HUES48 (cell line): ENCODE data around the gene TWF2.
A peak's percentile ranks its signal among the peaks of the same experiment; 100 is the strongest.
"Not testable (repeated sequence)": the region's sequence is repeated elsewhere in the genome, so short reads cannot be mapped to it uniquely, and the experiment has no call there.

ENCODE experiments used
- H3K27ac ChIP-seq: one replicate; pipeline ENCODE4 v1.7.0; 2013; ENCODE audit warnings: low read depth, low read length, inconsistent platforms
- H3K27me3 ChIP-seq: 2 replicates; pipeline ENCODE4 v1.6.1; 2013; ENCODE audit warnings: mild to moderate bottlenecking, low read length; ENCODE audit not compliant: control insufficient read depth, insufficient read depth
- H3K36me3 ChIP-seq: 2 replicates; pipeline ENCODE4 v1.6.1; 2013; ENCODE audit warnings: low read length; ENCODE audit not compliant: control insufficient read depth, insufficient read depth
- H3K4me1 ChIP-seq: 2 replicates; pipeline ENCODE4 v1.6.1; 2013; ENCODE audit warnings: mild to moderate bottlenecking, low read length; ENCODE audit not compliant: control insufficient read depth, insufficient read depth
- H3K4me3 ChIP-seq: 2 replicates; pipeline ENCODE4 v1.5.1; 2013; ENCODE audit warnings: mild to moderate bottlenecking, low read depth, low read length
- H3K9ac ChIP-seq: 2 replicates; pipeline ENCODE4 v1.6.1; 2013; ENCODE audit warnings: mild to moderate bottlenecking, low read depth, low read length, moderate library complexity
- H3K9me3 ChIP-seq: 2 replicates; pipeline ENCODE4 v1.6.1; 2013; ENCODE audit warnings: low read length; ENCODE audit not compliant: control insufficient read depth, insufficient read depth

The TWF2 gene

GRCh38 chr3:52277071-52277964, 38.4 kb upstream of the TWF2 start:
- no peaks in the 10 kb centered on the region for H3K9me3 ChIP-seq
- 0 out of 2 replicates have a peak, but pooled peaks cover 8% of the 10 kb centered on the region for H3K4me1 ChIP-seq
- H3K4me3 ChIP-seq: peak overlapping the region; percentile 100
- H3K9ac ChIP-seq: peak overlapping the region; percentile 99
- peak overlapping the region; percentile 94 for H3K27ac ChIP-seq
- H3K27me3 ChIP-seq: no peaks in the 10 kb centered on the region
- peaks cover 27% of the 10 kb centered on the region for H3K36me3 ChIP-seq

- H3K27me3 ChIP-seq, H3K27ac ChIP-seq, H3K4me3 ChIP-seq, H3K9me3 ChIP-seq, H3K9ac ChIP-seq, H3K4me1 ChIP-seq: not testable (repeated sequence)
- H3K36me3 ChIP-seq: peaks cover 40% of the 10 kb centered on the region
These were observed 35.8 kb upstream of the TWF2 start for GRCh38 chr3:52274781-52275180.

GRCh38 chr3:52272831-52273230, 33.9 kb upstream of the TWF2 start:
- no peaks in the 10 kb centered on the region for H3K4me1 ChIP-seq
- no peak overlapping the region for H3K9ac ChIP-seq
- peaks cover 58% of the 10 kb centered on the region for H3K36me3 ChIP-seq

GRCh38 chr3:52272172-52272571, 33.2 kb upstream of the TWF2 start:
- H3K27ac ChIP-seq, H3K9me3 ChIP-seq, H3K4me3 ChIP-seq, H3K9ac ChIP-seq, H3K4me1 ChIP-seq, H3K27me3 ChIP-seq: not testable (repeated sequence)
- peaks cover 65% of the 10 kb centered on the region for H3K36me3 ChIP-seq

More at GRCh38 chr3:52272831-52273230, 33.9 kb upstream of the TWF2 start:
- Histone ChIP-seq H3K9me3 (no peaks in the 10 kb centered on the region), H3K27ac (no peak overlapping the region), H3K27me3 (no peaks in the 10 kb centered on the region), H3K4me3 (no peak overlapping the region)

- H3K27ac ChIP-seq: no peak overlapping the region
- peaks cover 83% of the 10 kb centered on the region for H3K36me3 ChIP-seq
These were observed 31.3 kb upstream of the TWF2 start for GRCh38 chr3:52270252-52270754.

GRCh38 chr3:52269776-52270175, 30.8 kb upstream of the TWF2 start:
- peaks cover 89% of the 10 kb centered on the region for H3K36me3 ChIP-seq
- no peaks in the 10 kb centered on the region for H3K27me3 ChIP-seq
- no peak overlapping the region for H3K9ac ChIP-seq
- H3K9me3 ChIP-seq: no peaks in the 10 kb centered on the region
- no peaks in the 10 kb centered on the region for H3K4me1 ChIP-seq
- no peak overlapping the region for H3K27ac ChIP-seq
- H3K4me3 ChIP-seq: no peak overlapping the region

More at GRCh38 chr3:52270252-52270754, 31.3 kb upstream of the TWF2 start:
- H3K4me3 ChIP-seq: no peak overlapping the region
- H3K9ac ChIP-seq: no peak overlapping the region
- H3K4me1 ChIP-seq: no peaks in the 10 kb centered on the region
- no peaks in the 10 kb centered on the region for H3K9me3 ChIP-seq
- H3K27me3 ChIP-seq: no peaks in the 10 kb centered on the region

- Histone ChIP-seq H3K36me3 (peaks cover 93% of the 10 kb centered on the region), H3K9ac (no peak overlapping the region), H3K9me3 (no peaks in the 10 kb centered on the region), H3K4me3 (no peak overlapping the region), H3K27me3 (no peaks in the 10 kb centered on the region), H3K4me1 (no peaks in the 10 kb centered on the region), H3K27ac (no peak overlapping the region)
These were observed 29.1 kb upstream of the TWF2 start for GRCh38 chr3:52268036-52268435.

- Histone ChIP-seq H3K9me3 (no peaks in the 10 kb centered on the region), H3K27me3 (no peaks in the 10 kb centered on the region), H3K9ac (no peak overlapping the region), H3K4me3 (no peak overlapping the region), H3K4me1 (no peaks in the 10 kb centered on the region), H3K36me3 (peaks cover 98% of the 10 kb centered on the region), H3K27ac (no peak overlapping the region)
These were observed 26.4 kb upstream of the TWF2 start for GRCh38 chr3:52265387-52265786.

GRCh38 chr3:52262447-52262846, 23.5 kb upstream of the TWF2 start:
- H3K36me3 ChIP-seq: peaks cover 98% of the 10 kb centered on the region

GRCh38 chr3:52259448-52259847, 20.5 kb upstream of the TWF2 start:
- Histone ChIP-seq H3K4me1 (no peaks in the 10 kb centered on the region), H3K27me3 (no peaks in the 10 kb centered on the region)

More at GRCh38 chr3:52262447-52262846, 23.5 kb upstream of the TWF2 start:
- Histone ChIP-seq H3K27me3 (no peaks in the 10 kb centered on the region), H3K4me3 (no peak overlapping the region), H3K4me1 (no peaks in the 10 kb centered on the region), H3K9me3 (no peaks in the 10 kb centered on the region), H3K27ac (no peak overlapping the region), H3K9ac (no peak overlapping the region)

GRCh38 chr3:52259035-52259434, 20.1 kb upstream of the TWF2 start:
- Histone ChIP-seq H3K27ac (no peak overlapping the region), H3K27me3 (no peaks in the 10 kb centered on the region), H3K36me3 (peaks cover 92% of the 10 kb centered on the region), H3K9me3 (no peaks in the 10 kb centered on the region), H3K4me1 (no peaks in the 10 kb centered on the region), H3K4me3 (no peak overlapping the region), H3K9ac (no peak overlapping the region)

More at GRCh38 chr3:52259448-52259847, 20.5 kb upstream of the TWF2 start:
- Histone ChIP-seq H3K9ac (no peak overlapping the region), H3K4me3 (no peak overlapping the region), H3K9me3 (no peaks in the 10 kb centered on the region), H3K36me3 (peaks cover 93% of the 10 kb centered on the region), H3K27ac (no peak overlapping the region)
